BJ (cell line): ENCODE results near the gene STRN4. TPM values are rescaled to one million over a fixed set of nuclear protein-coding genes. Genes with fewer than 3 reads are reported as not detected.
A peak's percentile ranks its signal among the peaks of the same experiment; 100 is the strongest.
"Not testable (repeated sequence)": the region's sequence is repeated elsewhere in the genome, so short reads cannot be mapped to it uniquely, and the experiment has no call there.

Experiments
- CTCF ChIA-PET: fragments of 350-600 bp; formaldehyde crosslinking; extraction: SDS; loops from one replicate; lab custom pipeline; 2021; ENCODE audit warnings: antibody characterized with exemption, inconsistent platforms; lab: Yijun Ruan, JAX
- POLR2A ChIA-PET: fragments of 300-600 bp; sonication (Branson Sonifier 250); formaldehyde crosslinking; extraction: SDS; loops from one replicate; lab custom pipeline; 2021; ENCODE audit warnings: antibody characterized with exemption; lab: Charles Lee
- DNase-seq: peaks from one replicate; pipeline ENCODE4 v3.0.0-alpha.2; 2011; ENCODE audit warnings: low read depth
- H3K27me3 ChIP-seq: 2 replicates; pipeline ENCODE4 v1.6.0; 2011; ENCODE audit warnings: low read length; ENCODE audit not compliant: control insufficient read depth, insufficient read depth
- H3K36me3 ChIP-seq: 2 replicates; pipeline ENCODE4 v1.5.1; 2011; ENCODE audit warnings: low read length; ENCODE audit not compliant: control insufficient read depth, insufficient read depth
- H3K4me3 ChIP-seq: 2 replicates; pipeline ENCODE4 v1.5.1; 2011; ENCODE audit warnings: low read depth, mild to moderate bottlenecking, control low read depth, low read length
- polyA plus RNA-seq: library from polyadenylated mRNA; depleted of rRNA; stranded (reverse); fragments of >200 nt; gene quantifications from 2 replicates; pipeline ENCODE4 v1.2.3, GENCODE V29; 2011
- TF ChIP-seq, protein P1 (sequence below): IDR thresholded peaks from 2 replicates; pipeline ENCODE4 v1.5.1; 2011; ENCODE audit warnings: low read depth, mild to moderate bottlenecking, control low read depth, inconsistent platforms, low read length, moderate library complexity; ENCODE audit not compliant: insufficient read depth

Gene STRN4
- polyA plus RNA-seq, 1 experiment = 78.6 TPM

- no peak overlapping the region for H3K4me3 ChIP-seq
- H3K36me3 ChIP-seq = peaks cover 24% of the 10 kb centered on the region
- DNase-seq = no peak
- CTCF ChIA-PET = interaction anchor here (0.6 to 1.2 kb wide), 2 partner anchors 13 to 74 kb away, joined by 3 read pairs; no protein-coding TSS in a partner anchor
- no peaks in the 10 kb centered on the region for H3K27me3 ChIP-seq
- POLR2A ChIA-PET = no interaction called here
- TF ChIP-seq, protein P1, sequence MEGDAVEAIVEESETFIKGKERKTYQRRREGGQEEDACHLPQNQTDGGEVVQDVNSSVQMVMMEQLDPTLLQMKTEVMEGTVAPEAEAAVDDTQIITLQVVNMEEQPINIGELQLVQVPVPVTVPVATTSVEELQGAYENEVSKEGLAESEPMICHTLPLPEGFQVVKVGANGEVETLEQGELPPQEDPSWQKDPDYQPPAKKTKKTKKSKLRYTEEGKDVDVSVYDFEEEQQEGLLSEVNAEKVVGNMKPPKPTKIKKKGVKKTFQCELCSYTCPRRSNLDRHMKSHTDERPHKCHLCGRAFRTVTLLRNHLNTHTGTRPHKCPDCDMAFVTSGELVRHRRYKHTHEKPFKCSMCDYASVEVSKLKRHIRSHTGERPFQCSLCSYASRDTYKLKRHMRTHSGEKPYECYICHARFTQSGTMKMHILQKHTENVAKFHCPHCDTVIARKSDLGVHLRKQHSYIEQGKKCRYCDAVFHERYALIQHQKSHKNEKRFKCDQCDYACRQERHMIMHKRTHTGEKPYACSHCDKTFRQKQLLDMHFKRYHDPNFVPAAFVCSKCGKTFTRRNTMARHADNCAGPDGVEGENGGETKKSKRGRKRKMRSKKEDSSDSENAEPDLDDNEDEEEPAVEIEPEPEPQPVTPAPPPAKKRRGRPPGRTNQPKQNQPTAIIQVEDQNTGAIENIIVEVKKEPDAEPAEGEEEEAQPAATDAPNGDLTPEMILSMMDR = no peak
Measured at GRCh38 chr19:46773018-46773399, 26.8 kb upstream of the STRN4 start.

- peaks cover 21% of the 10 kb centered on the region for H3K36me3 ChIP-seq
- CTCF ChIA-PET = interaction anchor here (0.6 to 1.4 kb wide), 3 partner anchors 14 to 74 kb away, joined by 3 to 4 read pairs (median 3); no protein-coding TSS in a partner anchor
- POLR2A ChIA-PET = interaction anchor here (0.5 kb wide), 1 partner anchor 68 kb away, joined by 4 read pairs; no protein-coding TSS in a partner anchor
- H3K27me3 ChIP-seq = no peaks in the 10 kb centered on the region
- TF ChIP-seq, protein P1 = no peak
- no peak overlapping the region for H3K4me3 ChIP-seq
- DNase-seq = no peak
Measured at GRCh38 chr19:46772170-46773017, 26.1 kb upstream of the STRN4 start.

- DNase-seq, POLR2A ChIA-PET, H3K36me3 ChIP-seq, H3K4me3 ChIP-seq, H3K27me3 ChIP-seq: not testable (repeated sequence)
- CTCF ChIA-PET = interaction anchor here (1.5 kb wide), 1 partner anchor 11 kb away, joined by 6 read pairs; no protein-coding TSS in a partner anchor
Measured at GRCh38 chr19:46768746-46769145, 22.5 kb upstream of the STRN4 start.

GRCh38 chr19:46766569-46767317, 20.5 kb upstream of the STRN4 start:
- CTCF ChIA-PET = interaction anchor here (0.6 to 3.4 kb wide), 12 partner anchors 9 to 210 kb away, joined by 3 to 17 read pairs (median 4); partner anchors contain the start of gene SLC1A5

GRCh38 chr19:46764817-46765291, 18.6 kb upstream of the STRN4 start:
- H3K27me3 ChIP-seq = no peaks in the 10 kb centered on the region
- H3K4me3 ChIP-seq = no peak overlapping the region
- CTCF ChIA-PET = no interaction called here
- no peaks in the 10 kb centered on the region for H3K36me3 ChIP-seq
- POLR2A ChIA-PET = no interaction called here
- TF ChIP-seq, protein P1 = no peak
- DNase-seq = no peak

More at GRCh38 chr19:46766569-46767317, 20.5 kb upstream of the STRN4 start:
- Histone ChIP-seq H3K4me3 (no peak overlapping the region), H3K36me3 (no peaks in the 10 kb centered on the region), H3K27me3 (no peaks in the 10 kb centered on the region)
- POLR2A ChIA-PET = no interaction called here
- DNase-seq = no peak
- TF ChIP-seq, protein P1 = peak; percentile 72
